Skeletal muscle cell (primary cell): Measurements from ENCODE around the gene WASHC4.
"Not testable (repeated sequence)": the region's sequence is repeated elsewhere in the genome, so short reads cannot be mapped to it uniquely, and the experiment has no call there.

ENCODE experiments used
- DNase-seq: peaks from one replicate; pipeline ENCODE4 v3.0.0-alpha.2; 2010; ENCODE audit warnings: low read depth
- H3K4me3 ChIP-seq: 2 replicates; pipeline ENCODE4 v1.5.1; 2011; ENCODE audit warnings: low read depth, mild to moderate bottlenecking, control low read depth, low read length, moderate library complexity

WASHC4 gene

DNA sequence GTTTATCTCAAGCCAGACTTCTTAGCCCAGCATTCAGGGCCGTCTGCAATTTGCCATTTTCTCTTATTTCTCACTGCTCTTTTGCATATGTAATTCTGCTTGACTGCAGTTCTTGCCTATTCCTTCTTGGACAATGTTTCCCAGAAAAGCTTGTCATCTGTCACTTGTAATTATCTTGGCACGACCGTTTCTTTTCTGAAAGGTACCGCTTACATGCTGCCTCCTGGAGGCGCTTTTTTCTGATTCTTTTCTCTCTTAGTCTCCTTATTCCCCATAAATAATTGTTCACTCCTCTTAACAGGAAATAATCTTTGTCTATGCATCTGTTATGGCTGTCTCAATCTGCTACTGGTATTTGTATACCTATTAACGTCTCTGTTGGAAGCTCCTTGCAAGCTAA lies 22.0 kb upstream of the WASHC4 start:
- DNase-seq, result no peak
- no peak overlapping the region for H3K4me3 ChIP-seq

DNA sequence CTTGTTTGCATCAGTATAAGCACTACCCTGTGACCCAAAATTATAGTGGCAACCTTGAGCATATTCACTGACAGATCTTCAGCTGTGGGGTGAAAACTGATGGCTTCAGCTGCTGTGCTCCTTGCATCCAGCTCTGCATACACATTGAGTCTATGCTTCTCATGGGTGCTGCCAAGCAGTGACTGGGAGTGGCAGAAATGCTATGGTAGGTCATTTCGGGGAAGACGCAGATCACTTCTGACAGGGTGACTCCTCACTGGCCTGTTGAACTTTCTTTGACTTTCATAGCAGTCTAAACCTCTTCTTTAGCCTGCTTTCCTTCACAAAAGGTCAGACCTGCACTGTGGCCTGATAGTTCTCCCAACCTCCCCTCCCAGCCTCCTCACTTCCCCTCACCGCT lies 17.7 kb upstream of the WASHC4 start:
- DNase-seq, result no peak
- H3K4me3 ChIP-seq, result no peak overlapping the region

DNA sequence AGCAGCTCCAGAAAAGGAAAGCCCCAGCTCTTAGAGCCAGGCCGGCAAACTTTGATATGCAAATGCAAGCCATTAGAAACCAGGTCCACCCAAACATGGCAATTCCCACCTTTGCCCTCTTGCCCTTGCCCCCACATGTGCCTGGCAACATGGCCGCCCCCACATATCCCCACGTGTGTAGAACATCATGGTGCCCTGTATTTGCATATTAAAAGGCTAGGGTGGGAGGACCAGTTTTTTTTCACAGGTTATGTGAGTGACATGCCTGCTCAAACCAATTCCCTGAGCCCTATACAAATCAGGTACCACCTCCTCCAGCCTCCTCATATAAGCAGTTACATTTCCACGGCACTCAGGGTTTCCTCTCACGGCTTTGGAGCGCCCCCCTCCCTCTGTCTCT lies 17.2 kb upstream of the WASHC4 start:
- H3K4me3 ChIP-seq, result no peak overlapping the region
- DNase-seq, result no peak

DNA sequence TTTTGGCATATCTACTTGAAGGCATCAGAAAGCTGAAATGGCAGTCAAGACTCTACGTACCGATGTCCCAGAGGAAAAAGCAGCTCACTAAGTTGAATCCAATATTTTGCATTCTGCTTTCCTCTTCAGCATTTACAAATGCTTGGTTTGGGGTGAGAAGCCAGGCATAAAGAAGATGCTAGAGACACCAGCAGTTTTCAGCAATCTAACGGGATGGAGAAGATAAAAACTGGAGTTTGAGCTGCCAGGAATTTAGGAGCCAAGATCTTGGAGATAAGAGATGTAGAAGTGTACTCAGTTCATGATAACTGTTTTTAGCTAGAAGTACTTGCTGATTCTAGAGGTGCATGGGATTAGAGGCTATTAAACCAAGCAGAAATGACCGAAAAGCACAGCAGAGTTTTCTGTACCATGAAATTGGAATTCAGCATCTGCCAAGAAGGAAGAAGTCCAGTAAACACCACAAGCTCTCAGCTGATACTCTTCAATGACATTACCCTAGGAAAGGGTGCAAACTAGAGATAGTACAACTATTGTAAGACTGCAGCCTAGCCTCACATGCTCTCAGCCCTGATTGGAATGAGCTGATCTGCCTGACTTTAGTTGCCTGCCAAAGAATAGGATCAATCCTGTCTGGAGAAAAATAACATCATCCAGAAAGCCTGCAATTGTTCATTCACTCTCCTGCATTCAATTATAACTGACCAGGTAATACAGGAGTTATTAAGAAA lies 15.9 kb upstream of the WASHC4 start:
- DNase-seq, result no peak
- H3K4me3 ChIP-seq, result no peak overlapping the region

DNA sequence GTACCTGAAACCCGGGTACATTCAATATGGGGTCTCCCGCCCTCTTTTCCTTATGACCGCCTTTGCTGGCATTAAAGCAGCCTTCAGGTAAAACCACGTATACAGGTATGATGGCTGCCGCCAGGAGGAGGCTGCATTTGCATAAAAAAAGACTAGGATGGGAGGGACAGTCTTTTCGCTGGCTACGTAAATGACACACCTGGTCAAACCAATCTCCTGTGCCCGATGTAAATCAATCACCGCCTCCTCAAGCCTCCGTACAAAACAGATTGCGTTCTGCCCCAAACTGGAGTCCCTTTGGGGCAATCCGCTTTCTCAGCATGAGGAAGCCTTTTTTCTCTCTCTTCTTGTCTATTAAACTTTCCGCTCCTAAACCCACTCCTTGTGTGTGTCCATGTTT lies 15.2 kb upstream of the WASHC4 start:
- no peak overlapping the region for H3K4me3 ChIP-seq
- DNase-seq, result no peak

DNA sequence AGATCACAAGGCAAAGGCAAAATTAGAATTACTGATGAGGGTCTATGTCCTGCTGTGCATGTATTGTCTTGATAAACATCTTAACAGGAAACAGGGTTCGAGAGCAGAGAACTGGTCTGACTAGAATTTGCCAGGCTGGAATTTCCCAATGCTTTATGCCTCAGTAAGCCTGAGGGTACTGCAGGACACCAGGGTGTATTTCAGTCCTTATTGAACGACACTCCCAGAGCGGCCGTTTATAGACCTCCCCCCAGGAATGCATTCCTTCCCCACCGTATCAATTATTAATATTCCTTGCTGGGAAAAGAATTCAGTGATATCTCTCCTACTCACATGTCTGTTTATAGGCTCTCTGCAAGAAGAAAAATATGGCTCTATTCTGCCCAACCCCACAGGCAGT lies 12.2 kb upstream of the WASHC4 start:
- H3K4me3 ChIP-seq, result not testable (repeated sequence)

DNA sequence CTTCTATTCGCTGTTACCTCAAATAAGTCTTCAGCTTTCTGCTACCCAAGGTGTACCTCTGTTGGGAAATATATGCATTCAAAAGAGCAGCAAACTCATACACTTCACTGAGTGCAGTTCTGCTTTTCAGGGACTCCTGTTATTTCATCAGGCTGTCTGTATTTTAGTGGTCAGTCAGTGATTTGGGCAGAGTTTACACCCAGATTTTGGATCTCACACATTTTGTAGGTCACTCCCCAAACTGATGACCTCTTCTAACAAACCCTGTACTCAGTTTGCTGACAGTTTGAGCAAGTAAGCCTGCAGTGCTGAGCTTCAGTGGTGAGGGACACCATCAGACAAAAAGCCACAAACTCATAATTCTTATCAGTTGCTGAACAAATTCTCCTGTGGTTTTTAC lies 8.2 kb upstream of the WASHC4 start:
- no peak for DNase-seq

More for the DNA sequence above, 12.2 kb upstream of the WASHC4 start:
- DNase-seq, result not testable (repeated sequence)

DNA sequence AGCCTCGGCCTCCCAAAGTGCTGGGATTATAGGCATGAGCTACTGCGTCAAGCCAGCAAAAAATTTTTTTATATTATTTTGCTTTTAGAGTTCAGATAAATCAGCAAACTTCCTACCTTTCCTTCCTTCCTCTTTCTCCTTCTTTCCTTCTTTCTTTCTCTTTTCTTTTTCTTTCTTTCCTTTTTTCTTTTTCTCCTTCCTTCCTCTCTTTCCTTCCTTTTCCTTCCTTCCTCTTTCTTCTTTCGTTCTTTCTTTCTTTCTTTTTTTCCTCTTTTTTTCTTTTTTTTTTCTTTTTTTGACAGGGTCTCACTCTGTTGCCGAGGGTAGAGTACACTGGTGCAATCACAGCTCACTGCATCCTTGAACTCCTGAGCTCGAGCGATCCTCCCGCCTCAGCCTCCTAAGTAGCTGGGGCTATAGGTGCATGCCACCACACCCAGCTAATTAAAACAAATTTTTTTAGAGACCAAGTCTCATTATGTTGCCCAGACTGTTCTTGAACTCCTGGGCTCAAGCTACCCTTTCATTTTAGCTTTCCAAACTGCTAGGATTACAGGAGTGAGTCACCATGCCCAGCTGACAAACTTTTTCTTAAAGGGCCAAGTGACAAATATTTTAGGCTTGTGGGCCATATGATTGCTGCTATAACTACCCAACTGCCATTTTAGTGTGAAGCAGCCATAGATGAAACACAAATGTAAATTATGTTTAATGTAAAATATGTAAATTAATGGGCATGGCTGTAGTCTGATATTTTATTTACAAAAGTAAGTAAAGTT lies 7.1 kb upstream of the WASHC4 start:
- H3K4me3 ChIP-seq, result no peak overlapping the region
- DNase-seq, result no peak

More for the DNA sequence above, 8.2 kb upstream of the WASHC4 start:
- no peak overlapping the region for H3K4me3 ChIP-seq

DNA sequence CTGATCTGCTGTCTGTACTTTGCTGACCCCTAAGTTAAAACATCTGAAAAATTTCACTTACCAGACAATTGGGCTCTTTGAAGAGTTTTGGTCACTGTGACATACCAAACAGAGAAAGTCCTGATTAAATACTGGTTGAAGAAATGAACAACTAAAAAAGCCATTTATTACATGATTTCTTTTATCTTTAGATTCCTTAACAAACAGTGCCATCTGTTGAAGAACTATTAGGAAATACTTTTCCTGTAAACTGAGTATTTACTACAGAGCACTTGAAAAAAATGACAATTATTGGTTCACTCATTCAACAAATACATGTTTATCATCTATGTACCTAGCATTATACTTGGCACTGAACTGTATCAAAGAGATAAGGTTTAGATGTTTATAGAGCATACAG lies 6.5 kb upstream of the WASHC4 start:
- DNase-seq, result no peak
- no peak overlapping the region for H3K4me3 ChIP-seq

DNA sequence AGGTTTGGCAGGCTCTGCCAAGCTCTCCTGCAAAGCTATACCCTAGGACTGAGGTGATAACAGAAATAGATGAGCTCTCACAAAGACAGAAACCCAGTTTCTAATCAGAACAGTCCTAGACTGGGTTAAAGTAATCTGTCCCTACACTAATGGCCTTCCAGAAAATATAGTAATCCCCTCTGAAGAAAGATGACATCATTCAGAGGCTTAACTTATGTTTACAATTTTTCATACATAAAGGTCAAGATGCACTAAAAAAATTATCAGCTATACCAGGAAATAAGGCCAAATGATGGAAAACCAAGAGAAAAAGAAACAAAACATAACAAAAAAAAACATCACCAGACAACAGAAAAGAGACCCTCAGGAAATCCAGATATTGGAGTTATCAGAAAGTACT lies 4.9 kb upstream of the WASHC4 start:
- no peak for DNase-seq

DNA sequence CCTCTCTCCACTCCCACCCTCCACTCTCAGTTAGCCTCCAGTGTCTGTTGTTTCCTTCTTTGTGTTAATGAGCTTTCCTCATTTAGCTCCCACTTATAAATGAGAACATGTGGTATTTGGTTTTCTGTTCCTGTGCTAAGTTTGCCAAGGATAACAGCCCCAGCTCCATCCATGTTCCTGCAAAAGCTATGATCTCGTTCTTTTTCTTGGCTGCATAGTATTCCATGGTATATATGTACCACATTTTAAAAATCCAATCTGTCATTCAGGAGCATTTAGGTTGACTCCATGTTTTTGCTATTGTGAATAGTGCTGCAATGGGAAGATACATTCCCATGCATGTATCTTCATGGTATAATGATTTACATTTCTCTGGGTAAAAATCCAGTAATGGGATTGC lies 2.8 kb upstream of the WASHC4 start:
- no peak for DNase-seq
- no peak overlapping the region for H3K4me3 ChIP-seq

More for the DNA sequence above, 4.9 kb upstream of the WASHC4 start:
- no peak overlapping the region for H3K4me3 ChIP-seq

DNA sequence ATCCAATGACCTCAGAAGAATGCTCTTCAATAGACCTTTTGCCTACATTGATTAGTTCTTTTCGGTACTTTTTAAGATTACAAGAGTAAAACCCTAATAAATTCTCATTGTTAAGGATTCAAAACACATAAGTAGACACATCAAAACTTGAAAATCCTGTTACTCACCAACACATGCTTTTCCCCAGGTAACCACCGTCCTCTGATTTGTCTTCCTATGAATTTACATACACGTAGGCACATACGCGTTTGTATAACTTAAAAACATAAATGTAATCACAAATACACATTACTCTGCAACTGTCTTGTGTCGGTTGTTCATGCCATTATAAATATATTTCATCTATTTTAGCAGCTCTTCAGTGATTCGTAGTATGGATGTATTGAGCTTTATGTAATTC lies 910 bp upstream of the WASHC4 start:
- H3K4me3 ChIP-seq, result peak overlapping the region; percentile 93
- DNase-seq, result no peak

DNA sequence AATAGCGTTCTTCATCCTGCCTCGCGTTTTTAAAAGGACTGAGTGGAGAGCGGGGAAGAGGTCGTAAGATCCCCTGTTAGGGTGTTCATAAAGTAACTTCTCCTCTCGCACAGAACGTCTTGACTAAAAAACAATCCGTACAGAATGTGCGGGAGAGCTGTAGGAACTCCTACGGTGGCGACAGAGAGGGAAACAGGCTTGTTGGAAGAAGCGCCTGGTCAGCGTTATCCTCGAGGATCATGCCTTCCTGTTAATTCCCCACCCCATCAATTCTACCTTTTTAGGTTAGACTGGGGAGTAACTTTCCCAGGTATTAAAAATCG lies 399 bp upstream of the WASHC4 start:
- DNase-seq, result no peak

DNA sequence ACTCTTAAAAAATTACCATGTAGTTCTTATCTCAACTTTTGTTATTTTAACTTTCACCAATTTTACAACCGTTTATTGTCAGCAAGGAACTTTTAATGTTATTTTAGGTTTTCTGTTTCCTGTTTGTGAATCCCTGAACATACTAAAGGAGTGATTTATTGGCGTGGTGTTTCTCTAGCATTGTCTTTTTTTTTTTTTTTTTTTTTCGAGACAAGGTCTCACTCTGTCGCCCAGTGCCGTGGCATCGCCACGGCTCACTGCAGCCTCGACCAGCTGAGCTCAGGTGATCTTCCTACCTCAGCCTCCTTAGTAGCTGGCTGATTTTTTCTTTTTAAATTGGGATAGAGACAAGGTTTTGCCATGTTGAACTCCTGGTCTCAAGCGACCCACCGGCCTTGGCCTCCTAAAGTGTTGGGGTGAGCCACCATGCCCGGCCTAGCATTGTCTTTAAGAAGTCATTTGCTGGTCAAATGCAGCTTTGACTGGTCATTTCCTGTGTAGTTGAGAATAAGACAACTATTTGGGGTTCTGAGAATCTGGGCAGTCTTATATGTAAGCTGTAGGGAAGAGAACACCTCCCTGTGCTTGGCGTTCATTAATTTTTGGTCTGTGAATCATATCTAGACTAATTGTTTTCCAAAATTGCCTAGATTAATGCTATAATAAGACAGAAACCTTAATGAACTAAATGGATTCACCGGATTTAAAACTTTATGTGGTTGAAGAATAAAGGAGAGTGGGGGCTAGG lies 2.1 kb downstream of the WASHC4 start:
- H3K4me3 ChIP-seq, result peak overlapping the region; percentile 27
- no peak for DNase-seq

More for the DNA sequence above, 399 bp upstream of the WASHC4 start:
- peak overlapping the region; percentile 93 for H3K4me3 ChIP-seq

DNA sequence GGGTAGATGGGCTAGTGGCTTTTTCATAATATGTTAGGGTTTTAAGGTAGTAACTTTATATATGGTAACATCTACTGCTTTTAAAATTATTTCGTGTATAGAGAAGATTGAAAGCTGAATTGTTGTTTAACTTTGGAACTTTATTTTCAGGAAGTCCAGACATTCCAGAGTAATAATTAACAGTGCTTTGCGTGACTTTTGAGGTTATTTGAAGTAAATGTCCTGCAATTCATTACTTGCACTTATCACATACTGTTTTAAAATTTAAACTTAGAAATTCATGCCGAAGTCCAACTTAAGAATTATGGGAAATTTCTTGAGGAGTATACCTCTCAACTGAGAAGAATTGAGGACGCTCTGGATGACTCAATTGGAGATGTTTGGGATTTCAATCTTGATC lies 3.3 kb downstream of the WASHC4 start:
- DNase-seq, result no peak
- H3K4me3 ChIP-seq, result no peak overlapping the region

DNA sequence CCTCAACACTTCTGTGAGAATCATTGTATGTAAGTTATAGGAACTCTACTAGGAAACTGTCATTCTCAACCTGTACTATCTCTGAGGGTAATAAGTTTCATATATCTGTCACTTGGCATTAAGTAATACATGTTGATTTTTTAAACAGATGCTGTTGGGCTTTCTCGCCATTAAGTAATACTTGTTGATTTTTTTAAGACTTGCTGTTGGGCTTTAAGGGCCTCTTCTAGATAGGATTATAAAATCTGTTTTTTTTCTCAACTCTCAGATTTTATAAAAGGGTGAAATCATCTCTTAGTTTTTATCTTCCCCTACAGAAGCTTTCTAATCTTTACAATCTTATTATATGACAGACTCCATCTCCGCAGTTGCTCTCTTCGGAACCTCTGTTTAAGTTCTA lies 5.6 kb downstream of the WASHC4 start:
- no peak for DNase-seq
- no peak overlapping the region for H3K4me3 ChIP-seq

DNA sequence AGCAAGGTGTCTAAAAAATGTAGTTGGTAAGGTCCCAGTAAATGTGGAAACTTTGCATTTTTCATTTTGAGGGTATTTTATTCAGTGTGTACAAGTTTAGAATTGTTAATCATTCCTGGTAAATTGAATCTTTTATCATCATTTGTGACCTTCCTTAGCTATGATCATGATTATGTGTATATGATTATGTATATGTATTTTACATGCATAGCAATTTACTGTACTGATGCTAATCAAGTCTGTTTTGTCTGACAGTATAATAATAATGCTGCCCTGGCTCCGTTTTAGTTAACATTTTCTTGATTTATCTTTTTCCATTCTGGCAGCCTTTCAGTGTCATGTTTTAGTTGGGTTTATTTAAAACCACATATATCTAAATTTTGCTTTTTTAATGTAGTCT lies 9.4 kb downstream of the WASHC4 start:
- H3K4me3 ChIP-seq, result no peak overlapping the region
- no peak for DNase-seq

DNA sequence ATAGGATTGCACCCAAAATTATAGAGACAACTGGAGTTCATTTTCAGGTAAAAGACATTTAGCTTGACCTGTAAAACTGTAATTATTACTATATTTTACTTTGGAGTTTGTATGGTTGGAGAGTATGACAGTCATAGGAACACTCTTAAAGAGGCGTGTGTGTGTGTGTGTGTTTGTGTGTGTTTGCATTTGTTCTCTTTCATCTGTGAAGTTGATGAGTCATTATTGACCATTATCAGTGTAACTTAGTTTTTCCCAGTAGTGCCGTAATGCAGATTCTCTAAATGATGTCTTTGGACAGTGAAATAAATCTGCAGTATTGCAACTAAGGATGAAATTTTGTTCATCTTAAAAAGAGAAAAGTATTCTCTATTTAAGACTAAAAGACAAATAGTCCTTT lies 13.0 kb downstream of the WASHC4 start:
- H3K4me3 ChIP-seq, result no peak overlapping the region
- no peak for DNase-seq

DNA sequence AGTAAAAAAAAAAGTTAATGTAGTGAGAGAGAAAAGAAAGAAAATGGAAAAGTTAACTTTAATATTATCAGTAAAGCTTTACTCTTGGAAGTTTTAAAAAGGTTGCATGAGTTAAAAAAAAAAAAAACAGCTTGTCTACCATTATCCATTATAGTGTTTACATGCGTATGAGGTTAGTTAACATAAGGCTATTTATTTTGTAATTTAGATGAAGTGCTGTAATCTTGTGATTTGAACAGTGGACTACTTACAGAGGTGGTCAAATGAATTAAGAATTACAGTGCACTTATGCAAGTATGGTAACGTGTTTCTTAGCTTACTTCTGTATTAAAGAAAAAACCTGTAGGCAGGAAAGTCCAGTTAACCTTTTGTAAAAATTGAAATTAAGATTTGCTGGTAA lies 30.7 kb downstream of the WASHC4 start:
- no peak for DNase-seq
- no peak overlapping the region for H3K4me3 ChIP-seq

DNA sequence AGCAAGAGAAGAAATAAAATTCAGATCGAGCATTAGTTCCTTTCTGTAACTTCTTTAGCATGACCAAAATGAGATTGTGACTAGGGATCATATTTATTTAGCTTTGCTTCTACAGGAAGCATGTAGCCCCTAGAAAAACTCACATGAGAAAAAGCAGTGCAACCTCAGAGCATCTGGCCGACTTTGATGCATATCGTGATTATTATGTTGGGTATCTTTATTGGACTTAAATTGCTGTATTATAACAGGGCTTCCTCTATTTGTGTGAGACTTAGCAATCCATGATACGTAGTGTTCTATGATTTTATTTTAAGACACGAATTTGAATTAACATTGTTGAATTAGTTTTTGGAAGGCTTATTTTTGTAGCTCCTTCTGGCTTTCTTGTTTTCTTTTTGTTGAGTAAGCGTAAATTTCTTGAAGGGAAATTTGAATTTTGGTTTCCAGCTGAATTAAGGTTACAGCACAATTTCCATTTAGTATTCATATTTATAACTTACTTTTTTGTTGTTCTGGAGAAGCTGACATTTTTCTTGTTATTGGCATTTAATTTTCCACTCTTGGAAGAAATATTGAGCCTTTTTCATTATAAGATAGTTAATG lies 33.9 kb downstream of the WASHC4 start:
- DNase-seq, result no peak

More for the DNA sequence above, 33.9 kb downstream of the WASHC4 start:
- H3K4me3 ChIP-seq, result no peak overlapping the region
